ENCODE results near the gene POLD3. TPM values are rescaled to one million over a fixed set of nuclear protein-coding genes. Genes with fewer than 3 reads are reported as not detected.
A peak's percentile ranks its signal among the peaks of the same experiment; 100 is the strongest.
"Not testable (repeated sequence)": the region's sequence is repeated elsewhere in the genome, so short reads cannot be mapped to it uniquely, and the experiment has no call there.

The POLD3 gene
- total RNA-seq, 2 experiments from 2014 or later = 46.5 to 47.5 TPM

DNA sequence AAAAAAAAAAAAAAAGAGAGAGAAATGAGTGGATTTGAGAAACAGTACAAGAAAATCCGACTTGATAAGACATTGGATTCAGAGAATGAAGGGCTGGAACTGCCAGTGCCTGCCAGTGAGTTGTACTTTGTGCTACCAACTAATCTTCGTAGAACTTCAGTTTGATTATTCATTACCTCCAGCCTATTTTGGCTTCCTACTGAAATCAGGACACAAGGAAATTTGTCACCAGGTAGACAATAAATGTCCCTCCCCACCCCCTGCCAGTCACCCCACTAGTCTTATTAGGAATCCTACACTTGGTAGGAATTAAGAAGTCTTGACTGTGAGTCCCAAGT, 21.4 kb upstream of the POLD3 start:
- Mint-ChIP-seq H3K27me3 (peaks cover 4% of the 10 kb centered on the region), H3K9me3 (no peaks in the 10 kb centered on the region), H3K4me1 (no peaks in the 10 kb centered on the region), H3K4me3 (no peak overlapping the region), H3K27ac (no peak overlapping the region), H3K36me3 (ENCODE audit: low read depth) (no peaks in the 10 kb centered on the region)
- DNase-seq = no peak
- CTCF ChIA-PET = interaction anchor here (0.5 to 4.4 kb wide), 17 partner anchors 8 to 747 kb away, joined by 3 to 47 read pairs (median 4); no protein-coding TSS in a partner anchor
- POLR2A ChIA-PET = interaction anchor here (1.5 kb wide), 2 partner anchors 21 to 78 kb away, joined by 3 to 5 read pairs; partner anchors contain the start of genes LIPT2 and POLD3

DNA sequence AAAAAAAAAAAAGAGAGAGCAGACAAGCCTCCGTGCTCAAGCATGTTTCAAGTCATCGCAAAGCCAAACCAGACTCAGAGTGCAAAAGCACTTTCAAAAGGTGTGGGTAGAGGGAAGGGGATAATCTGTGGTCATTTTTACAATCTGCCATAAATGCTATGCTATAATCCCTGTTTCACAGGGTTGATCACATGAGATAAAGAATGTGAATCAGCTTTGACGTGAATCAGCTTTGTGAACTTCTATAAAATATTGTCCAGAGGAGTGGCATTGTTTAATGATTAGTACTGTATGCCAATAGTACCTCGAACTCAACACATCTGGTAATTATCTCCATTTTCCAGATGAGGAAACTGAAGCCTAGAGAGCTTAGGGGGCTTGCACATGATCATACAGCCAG, 20.0 kb upstream of the POLD3 start:
- H3K9me3 Mint-ChIP-seq = no peaks in the 10 kb centered on the region
- no peaks in the 10 kb centered on the region for H3K4me1 Mint-ChIP-seq
- POLR2A ChIA-PET = interaction anchor here (1.5 kb wide), 1 partner anchor 79 kb away, joined by 5 read pairs; the partner anchor contains the start of gene LIPT2
- no peak for DNase-seq
- CTCF ChIA-PET = interaction anchor here (0.8 to 4.4 kb wide), 5 partner anchors 13 to 317 kb away, joined by 3 to 47 read pairs (median 5); no protein-coding TSS in a partner anchor
- H3K27ac Mint-ChIP-seq = no peak overlapping the region
- H3K36me3 Mint-ChIP-seq (ENCODE audit: low read depth) = no peaks in the 10 kb centered on the region
- H3K4me3 Mint-ChIP-seq = no peak overlapping the region
- H3K27me3 Mint-ChIP-seq = peaks cover 4% of the 10 kb centered on the region

DNA sequence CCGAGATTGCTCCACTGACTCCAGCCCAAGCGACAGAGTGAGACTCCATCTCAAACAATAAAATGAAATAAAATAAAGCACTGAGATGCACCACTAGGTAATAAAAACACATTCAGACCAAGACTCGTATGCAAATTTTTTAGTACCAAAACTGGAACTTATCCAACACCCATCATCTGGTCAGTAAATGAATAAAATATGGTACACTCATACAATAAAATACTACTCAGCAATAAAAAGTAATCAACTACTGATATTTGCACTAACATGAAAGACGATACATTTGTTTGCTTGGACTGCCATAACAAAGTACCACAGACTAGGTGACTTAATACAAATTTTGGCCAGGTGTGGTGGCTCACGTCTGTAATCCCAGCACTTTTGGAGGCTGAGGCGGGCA, 17.8 kb upstream of the POLD3 start:
- Mint-ChIP-seq H3K4me3 (no peak overlapping the region), H3K27me3 (peaks cover 4% of the 10 kb centered on the region), H3K9me3 (no peaks in the 10 kb centered on the region), H3K27ac (no peak overlapping the region), H3K4me1 (no peaks in the 10 kb centered on the region), H3K36me3 (ENCODE audit: low read depth) (no peaks in the 10 kb centered on the region)
- ChIA-PET CTCF (no interaction called here), POLR2A (no interaction called here)
- DNase-seq = no peak

DNA sequence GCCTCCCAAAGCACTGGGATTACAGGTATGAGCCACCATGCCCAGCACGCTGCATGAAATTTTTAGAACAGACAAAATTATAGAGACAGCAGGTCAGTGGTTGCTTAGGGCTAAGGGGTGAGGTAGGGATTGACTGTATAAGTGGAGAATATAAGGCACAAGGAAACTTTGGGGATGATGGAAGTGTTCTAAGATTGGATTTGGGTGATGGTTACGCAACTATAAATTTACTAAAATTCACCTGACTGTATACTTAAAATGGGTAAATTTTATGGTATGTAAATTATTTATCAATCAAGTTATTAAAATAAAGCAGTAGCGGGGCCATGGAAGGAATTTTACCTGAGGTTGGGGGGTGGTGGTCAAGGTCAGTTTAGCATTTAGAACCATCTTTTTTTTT, 16.4 kb upstream of the POLD3 start:
- H3K27ac Mint-ChIP-seq = no peak overlapping the region
- POLR2A ChIA-PET = no interaction called here
- no peaks in the 10 kb centered on the region for H3K36me3 Mint-ChIP-seq (ENCODE audit: low read depth)
- CTCF ChIA-PET = no interaction called here
- no peak overlapping the region for H3K4me3 Mint-ChIP-seq
- H3K4me1 Mint-ChIP-seq = peaks cover 2% of the 10 kb centered on the region
- no peak for DNase-seq
- H3K9me3 Mint-ChIP-seq = no peaks in the 10 kb centered on the region
- H3K27me3 Mint-ChIP-seq = peaks cover 2% of the 10 kb centered on the region

DNA sequence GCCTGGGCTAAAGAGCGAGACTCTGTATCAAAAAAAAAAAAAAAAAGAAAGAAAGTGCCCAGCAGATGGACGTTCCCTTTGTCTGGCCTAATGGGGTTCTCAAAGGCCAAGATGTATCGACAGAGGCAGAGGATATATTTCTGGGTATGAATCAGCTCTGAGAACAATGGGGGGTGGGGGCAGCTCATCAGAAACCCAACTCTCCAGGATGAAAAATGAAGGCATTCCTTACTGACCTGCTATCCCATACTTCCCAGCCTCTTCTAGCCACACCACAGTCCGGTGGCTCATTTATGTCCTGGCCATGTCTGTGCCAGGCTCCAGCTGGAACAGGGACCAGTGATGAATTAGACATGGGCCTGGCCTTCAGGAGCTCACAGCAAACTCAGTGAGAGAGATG, 15.2 kb upstream of the POLD3 start:
- POLR2A ChIA-PET = no interaction called here

DNA sequence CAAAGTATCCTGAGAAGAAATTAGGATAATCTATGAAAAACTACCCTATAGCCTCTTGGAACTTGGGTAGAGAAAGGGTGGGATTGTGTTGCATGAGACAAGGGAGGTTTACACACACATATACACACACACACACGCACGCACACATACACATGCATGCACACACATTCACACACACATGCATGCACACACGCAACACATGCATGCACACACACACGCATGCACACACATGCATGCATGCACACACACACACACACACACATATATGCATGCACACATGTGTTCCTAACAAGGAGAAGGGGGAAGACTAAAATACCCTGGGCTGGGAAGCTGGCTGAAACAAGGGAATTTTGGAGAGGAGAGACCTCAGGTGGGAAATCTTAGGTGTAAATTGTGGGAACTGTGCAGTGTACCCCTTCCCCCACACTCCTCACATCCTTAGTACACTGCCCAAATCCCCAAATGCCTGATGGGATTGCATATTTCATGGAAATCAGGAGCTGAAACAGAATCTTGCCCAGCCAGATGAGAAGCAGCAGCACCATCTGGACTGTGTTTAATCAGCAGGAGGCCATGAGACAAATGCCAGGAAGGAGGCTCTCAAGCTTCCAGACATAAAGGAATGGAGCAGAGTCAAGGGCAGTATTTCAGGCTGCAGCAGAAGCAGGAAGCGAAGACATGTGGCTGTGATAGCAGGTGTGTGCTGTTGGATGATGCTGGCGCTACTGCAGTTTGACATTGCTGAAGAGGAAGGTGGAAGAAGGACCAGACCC, 14.6 kb upstream of the POLD3 start:
- Mint-ChIP-seq H3K36me3 (ENCODE audit: low read depth) (no peaks in the 10 kb centered on the region), H3K27me3 (no peaks in the 10 kb centered on the region), H3K9me3 (no peaks in the 10 kb centered on the region), H3K4me1 (peaks cover 11% of the 10 kb centered on the region), H3K4me3 (no peak overlapping the region), H3K27ac (no peak overlapping the region)
- ChIA-PET CTCF (no interaction called here), POLR2A (no interaction called here)
- no peak for DNase-seq

More for the DNA sequence above, 15.2 kb upstream of the POLD3 start:
- DNase-seq = no peak
- peaks cover 11% of the 10 kb centered on the region for H3K4me1 Mint-ChIP-seq
- H3K27ac Mint-ChIP-seq = no peak overlapping the region
- H3K4me3 Mint-ChIP-seq = no peak overlapping the region
- H3K9me3 Mint-ChIP-seq = no peaks in the 10 kb centered on the region
- H3K27me3 Mint-ChIP-seq = no peaks in the 10 kb centered on the region
- no peaks in the 10 kb centered on the region for H3K36me3 Mint-ChIP-seq (ENCODE audit: low read depth)
- CTCF ChIA-PET = no interaction called here

DNA sequence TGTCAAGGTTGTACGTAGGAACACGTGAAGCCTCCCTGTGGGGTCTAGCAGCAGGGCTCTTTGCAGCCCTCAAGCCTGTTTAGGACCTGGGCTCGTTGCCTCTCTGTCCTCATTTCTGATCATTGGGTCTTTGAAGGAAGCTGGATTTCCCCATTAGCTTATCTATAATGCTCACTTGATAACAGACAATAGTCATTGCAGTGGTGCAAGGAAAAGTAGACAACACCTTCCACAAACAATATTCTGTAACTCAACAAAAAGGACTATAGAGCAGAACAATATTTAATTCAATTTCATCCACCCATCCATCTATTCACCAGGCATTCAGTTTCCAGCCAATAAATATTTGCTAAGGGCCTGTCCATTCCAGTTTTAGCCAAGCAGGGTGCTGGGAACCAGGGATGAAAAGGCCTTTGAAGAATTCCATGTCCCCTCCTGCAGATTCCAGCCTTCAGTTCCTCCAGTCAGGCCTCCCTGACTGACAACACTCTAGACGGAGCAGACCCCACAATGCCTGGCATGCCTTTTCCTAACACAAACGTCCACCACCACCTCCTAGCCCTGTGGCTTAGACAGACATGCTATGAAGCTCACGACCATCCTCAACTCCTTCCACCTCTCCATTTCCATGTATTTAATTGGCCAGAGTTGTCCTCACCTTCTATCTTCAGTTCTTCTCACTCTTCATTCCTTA, 12.7 kb upstream of the POLD3 start:
- Mint-ChIP-seq H3K9me3 (no peaks in the 10 kb centered on the region), H3K4me3 (no peak overlapping the region), H3K36me3 (ENCODE audit: low read depth) (no peaks in the 10 kb centered on the region), H3K4me1 (peaks cover 11% of the 10 kb centered on the region), H3K27ac (no peak overlapping the region), H3K27me3 (no peaks in the 10 kb centered on the region)
- no peak for DNase-seq
- CTCF ChIA-PET = interaction anchor here (1.0 to 1.2 kb wide), 2 partner anchors 9 to 12 kb away, joined by 3 read pairs; no protein-coding TSS in a partner anchor
- POLR2A ChIA-PET = no interaction called here

DNA sequence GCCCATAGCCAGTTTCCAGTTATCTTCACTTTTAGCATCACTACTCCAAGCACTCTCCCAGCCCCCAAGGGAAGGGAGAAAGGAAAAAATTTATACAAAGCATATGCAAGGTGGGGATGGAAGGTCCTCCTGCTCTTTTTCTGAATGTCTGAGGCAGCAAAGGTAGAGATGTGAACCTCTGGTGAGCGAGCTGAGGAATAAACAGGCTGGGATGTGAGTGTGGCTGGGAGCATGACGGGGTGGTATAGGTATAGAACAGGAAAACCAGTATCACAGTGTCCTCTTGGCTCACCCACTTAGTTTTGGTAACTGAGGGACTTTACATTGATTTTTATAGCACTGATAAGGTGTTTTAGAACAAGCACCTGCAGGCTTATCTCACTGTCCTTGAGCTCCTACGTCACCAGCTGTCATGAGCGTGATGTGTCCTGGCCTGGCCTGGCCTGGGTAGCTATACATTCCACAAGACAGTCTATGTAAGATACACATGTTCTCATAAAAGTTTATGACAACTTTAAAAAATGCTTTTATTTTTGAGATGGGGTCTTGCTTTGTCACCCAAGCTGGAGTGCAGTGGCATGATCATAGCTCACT, 10.3 kb upstream of the POLD3 start:
- no peak for DNase-seq
- CTCF ChIA-PET = interaction anchor here (0.9 to 2.2 kb wide), 2 partner anchors 10 to 11 kb away, joined by 4 to 5 read pairs; partner anchors contain the start of gene POLD3
- Mint-ChIP-seq H3K4me1 (peaks cover 11% of the 10 kb centered on the region), H3K4me3 (no peak overlapping the region), H3K27ac (no peak overlapping the region), H3K27me3 (no peaks in the 10 kb centered on the region), H3K36me3 (ENCODE audit: low read depth) (no peaks in the 10 kb centered on the region), H3K9me3 (no peaks in the 10 kb centered on the region)
- POLR2A ChIA-PET = interaction anchor here (1.6 kb wide), 1 partner anchor 10 kb away, joined by 7 read pairs; the partner anchor contains the start of gene POLD3

DNA sequence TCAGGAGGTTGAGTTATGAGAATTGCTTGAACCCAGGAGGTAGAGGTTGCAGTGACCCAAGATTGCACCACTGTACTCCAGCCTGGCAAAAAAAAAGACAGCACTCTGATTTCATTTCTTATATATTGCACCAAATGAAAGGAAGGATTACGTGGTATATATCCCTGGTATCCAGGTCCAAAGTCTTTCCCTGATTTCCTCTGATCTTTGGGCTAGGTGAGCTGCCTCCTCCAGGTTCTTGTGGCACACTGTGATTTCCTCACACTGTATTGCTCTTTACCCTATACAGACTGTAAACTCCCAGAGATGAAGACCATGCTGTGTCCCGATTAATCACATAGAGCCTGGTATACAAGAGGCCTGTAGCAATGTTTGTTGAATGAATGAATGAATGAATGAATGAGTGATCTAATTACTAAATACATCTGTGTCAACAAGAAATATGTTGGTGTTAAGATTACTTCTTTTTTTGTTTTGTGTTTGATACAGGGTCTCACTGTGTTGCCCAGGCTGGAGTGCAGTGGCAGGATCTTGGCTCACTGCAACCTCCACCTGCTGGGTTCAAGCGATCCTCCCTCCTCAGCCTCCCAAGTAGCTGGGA, 9.3 kb upstream of the POLD3 start:
- ChIA-PET POLR2A (no interaction called here), CTCF (interaction anchor here (2.2 kb wide), 1 partner anchor 9 kb away, joined by 5 read pairs; the partner anchor contains the start of gene POLD3)
- Mint-ChIP-seq H3K4me3 (no peak overlapping the region), H3K27ac (no peak overlapping the region), H3K9me3 (no peaks in the 10 kb centered on the region), H3K27me3 (peaks cover 5% of the 10 kb centered on the region), H3K4me1 (peaks cover 11% of the 10 kb centered on the region), H3K36me3 (ENCODE audit: low read depth) (no peaks in the 10 kb centered on the region)
- DNase-seq = no peak

DNA sequence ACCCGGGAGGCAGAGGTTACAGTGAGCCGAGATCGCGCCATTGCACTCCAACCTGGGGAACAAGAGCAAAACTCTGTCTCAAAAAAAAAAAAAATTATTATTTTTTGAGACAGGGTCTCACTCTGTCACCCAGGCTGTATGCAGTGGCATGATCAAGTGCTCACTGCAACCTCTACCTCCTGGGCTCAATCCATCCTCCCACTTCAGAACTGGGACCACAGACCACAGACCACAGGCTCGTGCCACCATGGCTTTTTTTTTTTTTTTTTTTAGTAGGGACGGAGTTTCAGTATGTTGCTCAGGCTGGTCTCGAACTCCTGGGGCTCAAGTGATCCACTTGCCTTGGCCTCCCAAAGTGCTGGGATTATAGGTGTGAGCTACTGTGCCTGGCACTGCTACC, 1.9 kb upstream of the POLD3 start:
- peak; percentile 18 for DNase-seq
- H3K27me3 Mint-ChIP-seq, H3K27ac Mint-ChIP-seq, H3K9me3 Mint-ChIP-seq, H3K4me3 Mint-ChIP-seq, CTCF ChIA-PET, POLR2A ChIA-PET: not testable (repeated sequence)
- Mint-ChIP-seq H3K36me3 (ENCODE audit: low read depth) (peaks cover 21% of the 10 kb centered on the region), H3K4me1 (peaks cover 36% of the 10 kb centered on the region)

DNA sequence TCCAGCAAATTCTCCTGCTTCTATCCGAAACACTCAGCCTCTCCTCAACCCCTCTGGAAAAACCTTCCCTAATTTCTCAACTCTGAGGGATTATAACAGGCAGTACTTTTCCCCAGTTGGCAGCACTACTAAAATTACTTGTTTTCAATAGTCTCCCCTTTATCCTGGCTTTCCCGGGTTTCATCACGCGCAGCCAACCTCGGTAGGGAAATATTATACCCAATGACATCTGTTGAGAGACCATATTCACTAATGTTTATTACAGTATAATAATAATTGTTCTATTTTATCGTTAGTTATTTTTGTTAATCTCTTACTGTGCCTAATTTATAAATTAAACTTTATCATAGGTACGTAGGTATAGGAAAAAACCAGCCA, 330 bp upstream of the POLD3 start:
- POLR2A ChIA-PET = interaction anchor here (0.7 to 2.9 kb wide), 10 partner anchors 9 to 357 kb away, joined by 3 to 37 read pairs (median 6); partner anchors contain the start of genes LIPT2, PGM2L1, SPCS2 and XRRA1
- Mint-ChIP-seq H3K36me3 (ENCODE audit: low read depth) (peaks cover 31% of the 10 kb centered on the region), H3K9me3 (no peaks in the 10 kb centered on the region), H3K27ac (no peak overlapping the region), H3K27me3 (peaks cover 6% of the 10 kb centered on the region), H3K4me3 (peak overlapping the region; percentile 91), H3K4me1 (peaks cover 39% of the 10 kb centered on the region)
- CTCF ChIA-PET = interaction anchor here (0.6 to 1.6 kb wide), 6 partner anchors 10 to 659 kb away, joined by 3 to 5 read pairs (median 3); no protein-coding TSS in a partner anchor
- no peak for DNase-seq

DNA sequence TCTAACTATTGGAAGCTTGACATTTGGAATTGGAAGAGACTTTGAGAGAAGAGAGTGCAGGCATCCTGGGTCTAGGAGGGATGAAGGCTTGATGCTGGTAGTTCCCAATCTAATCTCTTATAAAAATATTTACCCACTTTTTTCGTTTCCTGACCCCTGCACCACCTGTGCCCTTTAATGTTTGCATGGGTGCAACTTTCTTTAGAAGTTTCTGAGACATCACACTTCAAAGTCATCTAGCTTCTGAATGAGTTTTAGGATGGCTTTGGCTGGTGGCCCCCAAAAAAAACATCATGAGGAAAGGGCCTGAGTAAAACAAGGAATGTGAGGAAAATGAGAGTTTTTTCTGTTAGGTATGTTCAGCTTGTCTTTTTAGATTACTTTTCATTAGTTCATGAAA, 1.1 kb downstream of the POLD3 start:
- Mint-ChIP-seq H3K36me3 (ENCODE audit: low read depth) (peaks cover 45% of the 10 kb centered on the region), H3K4me3 (peak overlapping the region; percentile 91), H3K27ac (peak overlapping the region; percentile 76), H3K27me3 (no peaks in the 10 kb centered on the region), H3K9me3 (no peaks in the 10 kb centered on the region), H3K4me1 (peaks cover 39% of the 10 kb centered on the region)
- no peak for DNase-seq
- ChIA-PET POLR2A (interaction anchor here (1.1 to 2.9 kb wide), 5 partner anchors 8 to 395 kb away, joined by 3 to 37 read pairs (median 12); partner anchors contain the start of genes LIPT2, NEU3 and PGM2L1), CTCF (interaction anchor here (1.1 to 1.3 kb wide), 2 partner anchors 16 to 338 kb away, joined by 3 to 4 read pairs; no protein-coding TSS in a partner anchor)
